Sigmoid colon (tissue), 7 donors: ENCODE data around the gene SPDYA. TPM values are rescaled to one million over a fixed set of nuclear protein-coding genes. Genes with fewer than 3 reads are reported as not detected.

Source experiments
- DNase-seq: peaks from one replicate; pipeline ENCODE4 v3.0.0-alpha.2; 2019
- H3K27ac ChIP-seq, 4 donors: fragments of 200-600 bp; sonication (generic); one replicate each; pipeline ENCODE4 v1.5.1; 2016 to 2019; ENCODE audit warnings: mild to moderate bottlenecking in 1 of 4
- H3K27me3 ChIP-seq, 3 donors: fragments of 200-600 bp; sonication (generic); one replicate each; pipeline ENCODE4 v1.5.1; 2019; ENCODE audit warnings: mild to moderate bottlenecking in 1 of 3
- H3K36me3 ChIP-seq, 4 donors: fragments of 200-600 bp; sonication (generic); one replicate each; pipeline ENCODE4 v1.5.1; 2016 to 2019
- H3K4me1 ChIP-seq, 4 donors: fragments of 200-600 bp; sonication (generic); one replicate each; pipeline ENCODE4 v1.5.1; 2017 to 2019
- H3K4me3 ChIP-seq, 4 donors: fragments of 200-600 bp; sonication (generic); one replicate each; pipeline ENCODE4 v1.5.1; 2017 to 2019; ENCODE audit warnings: mild to moderate bottlenecking in 2 of 4, moderate library complexity in 1 of 4
- H3K9me3 ChIP-seq, 4 donors: fragments of 200-600 bp in 3 of 4; sonication (generic) in 3 of 4; one replicate each; pipeline versions ENCODE4 v1.5.1 to v1.6.1; 2013 to 2019
- EP300 ChIP-seq, 4 donors: sonication (generic); formaldehyde crosslinking; IDR thresholded peaks; one replicate each; pipeline ENCODE4 v1.6.1; 2017; ENCODE audit warnings: antibody characterized with exemption in 4 of 4
- POLR2A ChIP-seq, 2 donors: fragments of 450-650 bp; IDR thresholded peaks; one replicate each; pipeline ENCODE4 v1.6.1; 2016; ENCODE audit warnings: antibody characterized with exemption in 2 of 2, mild to moderate bottlenecking in 2 of 2, moderate library complexity in 2 of 2
- POLR2AphosphoS5 ChIP-seq, 4 donors: sonication (generic); formaldehyde crosslinking; IDR thresholded peaks; one replicate each; pipeline ENCODE4 v1.6.1; 2017; ENCODE audit warnings: antibody characterized with exemption in 4 of 4
- WGBS, 2 donors: extraction: QIAGEN DNeasy Blood & Tissue Kit; methylation state at CpG; one replicate each; pipeline ENCODE4 v1.1.7; 2013; 5-methylcytosine and 5-hydroxymethylcytosine counted together
- intact Hi-C: fragments of 100-400 bp; cut with DNase I; formaldehyde crosslinking; loops from one replicate; pipeline ENCODE4 v1.15.1; 2023
- polyA plus RNA-seq, 3 donors: library from polyadenylated mRNA; stranded (reverse); fragments of 200-250 nt; gene quantifications; one replicate each; pipeline ENCODE4 v1.2.3, GENCODE V29; 2013
- total RNA-seq, 4 donors: library from RNA; depleted of rRNA; stranded (reverse); fragments of >200 nt; gene quantifications; one replicate each; pipeline ENCODE4 v1.1.0, GENCODE V29; 2016
- TF ChIP-seq, protein P1 (sequence below), 4 experiments: fragments of 450-650 bp in 3 of 4; fragments of 200-600 bp in 1 of 4; IDR thresholded peaks; one replicate each; pipeline ENCODE4 v1.5.1; 2016 to 2019; ENCODE audit warnings: antibody characterized with exemption in 4 of 4, mild to moderate bottlenecking in 3 of 4, moderate library complexity in 2 of 4
- donor health status: healthy with polysubstance abuse.
- donor health status: Bipolar disorder and iron deficiency.
- donor health status: healthy.

SPDYA gene
- total and polyA plus RNA-seq, 7 donors, result 0.13 to 2.2 (median 1.0) TPM; not detected in 1

DNA sequence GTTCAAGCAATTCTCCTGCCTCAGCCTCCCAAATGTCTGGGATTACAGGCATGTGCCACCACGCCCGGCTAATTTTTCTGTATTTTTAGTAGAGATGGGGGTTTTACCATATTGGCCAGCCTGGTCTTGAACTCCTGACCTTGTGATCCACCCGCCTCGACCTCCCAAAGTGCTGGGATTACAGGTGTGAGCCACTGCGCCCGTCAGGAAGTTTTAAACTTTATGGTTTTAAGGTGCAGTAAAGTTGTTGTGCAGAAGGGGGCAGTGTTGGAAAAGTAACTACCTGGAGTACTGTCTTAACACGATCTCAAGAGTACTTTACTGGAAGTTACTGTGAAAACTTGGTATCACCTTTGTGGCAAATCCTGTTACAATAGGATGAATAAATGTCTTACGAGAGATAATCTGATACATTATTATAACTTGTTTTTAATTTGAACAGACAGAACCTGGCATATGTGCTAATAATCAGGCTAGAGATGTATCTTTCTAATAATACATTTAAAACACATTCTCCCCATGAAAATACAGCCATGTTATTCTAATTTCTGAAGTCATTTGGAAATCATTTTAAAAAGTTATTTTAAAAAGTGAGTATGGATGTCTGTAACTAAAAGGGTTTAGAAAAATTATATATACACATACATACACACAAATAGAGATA is 10.8 kb downstream of the SPDYA start:
- intact Hi-C loops, result loop anchor here (10.0 kb wide), 1 partner anchor 1253 kb away; no protein-coding TSS in a partner anchor
- Histone ChIP-seq H3K36me3 (no peaks in the 10 kb centered on the region), H3K27me3 (no peaks in the 10 kb centered on the region), H3K9me3 (no peaks in the 10 kb centered on the region), H3K4me1 (no peaks in the 10 kb centered on the region), H3K27ac (no peak overlapping the region), H3K4me3 (no peak overlapping the region)
- no peak for DNase-seq
- WGBS, 2 donors, result 2 to 6% methylated on average over 8 of the region's 8 CpGs
- TF ChIP-seq POLR2AphosphoS5 (IDR thresholded peaks at IDR 0.05) (no peak), EP300 (IDR thresholded peaks at IDR 0.05) (no peak), POLR2A (IDR thresholded peaks at IDR 0.05) (no peak)
- TF ChIP-seq, protein P1, sequence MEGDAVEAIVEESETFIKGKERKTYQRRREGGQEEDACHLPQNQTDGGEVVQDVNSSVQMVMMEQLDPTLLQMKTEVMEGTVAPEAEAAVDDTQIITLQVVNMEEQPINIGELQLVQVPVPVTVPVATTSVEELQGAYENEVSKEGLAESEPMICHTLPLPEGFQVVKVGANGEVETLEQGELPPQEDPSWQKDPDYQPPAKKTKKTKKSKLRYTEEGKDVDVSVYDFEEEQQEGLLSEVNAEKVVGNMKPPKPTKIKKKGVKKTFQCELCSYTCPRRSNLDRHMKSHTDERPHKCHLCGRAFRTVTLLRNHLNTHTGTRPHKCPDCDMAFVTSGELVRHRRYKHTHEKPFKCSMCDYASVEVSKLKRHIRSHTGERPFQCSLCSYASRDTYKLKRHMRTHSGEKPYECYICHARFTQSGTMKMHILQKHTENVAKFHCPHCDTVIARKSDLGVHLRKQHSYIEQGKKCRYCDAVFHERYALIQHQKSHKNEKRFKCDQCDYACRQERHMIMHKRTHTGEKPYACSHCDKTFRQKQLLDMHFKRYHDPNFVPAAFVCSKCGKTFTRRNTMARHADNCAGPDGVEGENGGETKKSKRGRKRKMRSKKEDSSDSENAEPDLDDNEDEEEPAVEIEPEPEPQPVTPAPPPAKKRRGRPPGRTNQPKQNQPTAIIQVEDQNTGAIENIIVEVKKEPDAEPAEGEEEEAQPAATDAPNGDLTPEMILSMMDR (IDR thresholded peaks at IDR 0.05), result peak; percentile 42 to 63 (median 54)

DNA sequence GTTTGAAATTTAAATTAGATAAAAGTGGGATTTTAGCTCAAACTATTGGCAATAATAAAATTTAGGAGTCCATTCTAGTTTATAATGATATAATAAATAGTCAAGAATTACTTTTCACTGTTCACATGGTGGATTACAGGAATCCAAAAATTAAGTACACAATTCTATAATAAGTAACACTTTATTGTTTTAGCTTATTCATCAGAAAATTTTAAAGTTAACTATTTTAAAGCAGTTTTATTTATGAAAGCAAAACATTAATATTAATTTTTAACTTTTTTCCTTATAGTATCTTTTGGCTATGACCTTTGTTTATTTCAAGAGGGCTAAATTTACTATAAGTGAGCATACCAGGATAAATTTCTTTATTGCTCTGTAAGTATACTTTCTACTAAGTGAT is 11.4 kb downstream of the SPDYA start:
- H3K4me3 ChIP-seq, result no peak overlapping the region
- no peaks in the 10 kb centered on the region for H3K4me1 ChIP-seq
- no peak for DNase-seq
- TF ChIP-seq POLR2A (IDR thresholded peaks at IDR 0.05), result no peak
- TF ChIP-seq EP300 (IDR thresholded peaks at IDR 0.05), result no peak
- TF ChIP-seq, protein P1 (IDR thresholded peaks at IDR 0.05), result no peak
- TF ChIP-seq POLR2AphosphoS5 (IDR thresholded peaks at IDR 0.05), result no peak
- H3K36me3 ChIP-seq, result no peaks in the 10 kb centered on the region
- intact Hi-C loops, result loop anchor here (10.0 kb wide), 1 partner anchor 1253 kb away; no protein-coding TSS in a partner anchor
- no peak overlapping the region for H3K27ac ChIP-seq
- H3K9me3 ChIP-seq, result no peaks in the 10 kb centered on the region
- no peaks in the 10 kb centered on the region for H3K27me3 ChIP-seq

DNA sequence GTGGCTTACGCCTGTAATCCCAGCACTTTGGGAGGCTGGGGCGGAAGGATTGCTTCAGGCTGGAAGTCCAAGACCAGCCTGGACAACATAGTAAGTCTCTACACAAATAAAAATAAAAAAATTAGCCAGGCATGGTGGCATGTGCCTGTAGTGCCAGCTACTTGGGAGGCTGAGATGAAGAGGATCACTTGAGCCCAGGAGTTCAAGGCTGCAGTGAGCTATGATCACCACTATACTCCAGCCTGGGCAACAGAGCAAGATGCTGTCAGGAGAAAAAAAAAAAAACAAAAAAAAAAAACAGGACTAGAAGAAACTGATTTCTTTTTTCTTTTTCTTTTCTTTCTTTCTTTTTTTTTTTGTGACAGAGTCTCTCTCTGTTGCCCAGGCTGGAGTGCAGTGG is 13.6 kb downstream of the SPDYA start:
- 96 to 98% methylated on average over 2 of the region's 2 CpGs for WGBS, 2 donors
- no peaks in the 10 kb centered on the region for H3K36me3 ChIP-seq
- H3K4me3 ChIP-seq, result no peak overlapping the region
- no peak for DNase-seq
- no peaks in the 10 kb centered on the region for H3K4me1 ChIP-seq
- H3K9me3 ChIP-seq, result no peaks in the 10 kb centered on the region
- H3K27me3 ChIP-seq, result no peaks in the 10 kb centered on the region
- TF ChIP-seq, protein P1 (IDR thresholded peaks at IDR 0.05), result no peak
- no peak for TF ChIP-seq EP300 (IDR thresholded peaks at IDR 0.05)
- no peak for TF ChIP-seq POLR2AphosphoS5 (IDR thresholded peaks at IDR 0.05)
- no peak for TF ChIP-seq POLR2A (IDR thresholded peaks at IDR 0.05)
- H3K27ac ChIP-seq, result no peak overlapping the region
- intact Hi-C loops, result loop anchor here (10.0 kb wide), 1 partner anchor 1251 kb away; no protein-coding TSS in a partner anchor

DNA sequence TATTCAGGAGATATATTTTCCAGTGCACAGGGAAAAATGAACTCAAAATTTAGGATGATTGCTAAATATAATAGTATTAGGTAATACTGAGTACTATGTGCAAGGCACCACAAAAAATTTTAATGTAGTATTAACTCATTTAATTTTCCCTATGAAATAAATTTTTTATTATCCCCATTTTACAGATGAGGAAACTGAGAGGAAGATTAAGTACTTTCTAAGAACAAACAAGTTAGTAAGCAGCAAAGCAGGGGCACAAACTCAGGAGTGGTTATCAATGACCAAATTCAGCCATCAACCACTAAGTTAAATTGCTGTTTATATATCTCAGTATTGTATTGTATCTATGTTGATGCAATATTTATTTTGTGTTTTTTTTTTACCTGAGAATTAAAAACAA is 14.2 kb downstream of the SPDYA start:
- no peaks in the 10 kb centered on the region for H3K27me3 ChIP-seq
- H3K27ac ChIP-seq, result no peak overlapping the region
- intact Hi-C loops, result loop anchor here (10.0 kb wide), 1 partner anchor 1250 kb away; no protein-coding TSS in a partner anchor
- no peaks in the 10 kb centered on the region for H3K9me3 ChIP-seq
- TF ChIP-seq POLR2A (IDR thresholded peaks at IDR 0.05) (no peak), EP300 (IDR thresholded peaks at IDR 0.05) (no peak), POLR2AphosphoS5 (IDR thresholded peaks at IDR 0.05) (no peak)
- TF ChIP-seq, protein P1 (IDR thresholded peaks at IDR 0.05), result no peak
- no peaks in the 10 kb centered on the region for H3K36me3 ChIP-seq
- DNase-seq, result no peak
- H3K4me1 ChIP-seq, result no peaks in the 10 kb centered on the region
- H3K4me3 ChIP-seq, result no peak overlapping the region
